Lung (tissue), 12 donors: Measurements from ENCODE around the gene DTNBP1. TPM values are rescaled to one million over a fixed set of nuclear protein-coding genes. Genes with fewer than 3 reads are reported as not detected.

ENCODE experiments used
- ATAC-seq: fragments of 200-7000 bp; cut with Tn5 transposase; one replicate; pipeline ENCODE4 v1.9.1; 2020; ENCODE audit warnings: moderate number of reproducible peaks; ENCODE audit not compliant: insufficient read depth, low FRiP score
- DNase-seq, 3 donors: peaks; one replicate each; pipeline ENCODE4 v3.0.0-alpha.2; 2013 to 2017
- H3K27ac ChIP-seq, 2 donors: one replicate each; pipeline ENCODE4 v1.5.1; 2013; ENCODE audit warnings: mild to moderate bottlenecking in 2 of 2, moderate library complexity in 2 of 2, control low read depth in 1 of 2, inconsistent platforms in 1 of 2, low read depth in 1 of 2, low read length in 1 of 2
- H3K27me3 ChIP-seq, 3 donors: one replicate each; pipeline ENCODE4 v1.5.1; 2013; ENCODE audit warnings: low read length in 2 of 3; ENCODE audit not compliant: control insufficient read depth in 3 of 3, insufficient read depth in 3 of 3
- H3K36me3 ChIP-seq, 4 donors: one replicate each; pipeline ENCODE4 v1.5.1; 2013; ENCODE audit warnings: low read length in 4 of 4, mild to moderate bottlenecking in 1 of 4, moderate library complexity in 1 of 4; ENCODE audit not compliant: control insufficient read depth in 4 of 4, insufficient read depth in 4 of 4
- H3K4me1 ChIP-seq, 5 donors: one replicate each; pipeline ENCODE4 v1.5.1; 2013; ENCODE audit warnings: low read length in 5 of 5, mild to moderate bottlenecking in 2 of 5, moderate library complexity in 1 of 5; ENCODE audit not compliant: control insufficient read depth in 5 of 5, insufficient read depth in 5 of 5
- H3K4me3 ChIP-seq: one replicate; pipeline ENCODE4 v1.5.1; 2013; ENCODE audit warnings: mild to moderate bottlenecking, control low read depth, moderate library complexity
- H3K9ac ChIP-seq, 2 donors: one replicate each; pipeline ENCODE4 v1.5.1; 2013; ENCODE audit warnings: low read length in 2 of 2, control low read depth in 1 of 2; ENCODE audit not compliant: insufficient read depth in 1 of 2
- H3K9me3 ChIP-seq, 4 donors: one replicate each; pipeline ENCODE4 v1.5.1; 2013; ENCODE audit warnings: low read length in 3 of 4, mild to moderate bottlenecking in 1 of 4, moderate library complexity in 1 of 4; ENCODE audit not compliant: control insufficient read depth in 4 of 4, insufficient read depth in 3 of 4
- CTCF ChIP-seq: IDR thresholded peaks from 2 replicates; pipeline ENCODE4 v1.5.1; 2012; ENCODE audit warnings: mild to moderate bottlenecking; ENCODE audit errors: control extremely low read depth, extremely low read depth
- WGBS, 2 donors: extraction: QIAGEN DNeasy Blood & Tissue Kit; methylation state at CpG; one replicate each; pipeline ENCODE4 v1.1.7; 2013; 5-methylcytosine and 5-hydroxymethylcytosine counted together
- polyA plus RNA-seq, 2 donors: library from polyadenylated mRNA; stranded (reverse); fragments of 200-250 nt; gene quantifications; one replicate each; pipeline ENCODE4 v1.2.1, GENCODE V29; 2013
- total RNA-seq, 2 donors: library from RNA; depleted of rRNA in 1 of 2; stranded (reverse); fragments of >200 nt in 1 of 2; gene quantifications; one replicate each; pipeline ENCODE4 v1.2.1, GENCODE V29; 2014 to 2021
- donor health status: control.
- donor health status: control.
- donor health status: Bipolar disorder and iron deficiency.
- donor health status: healthy.
- donor health status: DM: yes; HTN: yes; CAD: no.

DTNBP1 gene
- total and polyA plus RNA-seq, 4 donors, result 9.9 to 23.9 (median 20.5) TPM

- no peak for TF ChIP-seq CTCF
- Histone ChIP-seq H3K27ac (no peak overlapping the region), H3K9ac (no peak overlapping the region), H3K27me3 (no peaks in the 10 kb centered on the region), H3K4me3 (no peak overlapping the region), H3K4me1 (peaks cover 0 to 10% (median 3%) of the 10 kb centered on the region in 5 donors), H3K9me3 (no peaks in the 10 kb centered on the region), H3K36me3 (peaks cover 0 to 3% (median 2%) of the 10 kb centered on the region in 4 donors)
- WGBS, 2 donors, result 94 to 95% methylated on average over 2 of the region's 2 CpGs
- ATAC-seq (no peak), DNase-seq (no peak)
These were observed 58.0 kb downstream of the DTNBP1 start for GRCh38 chr6:15604843-15605242.

- DNase-seq, result no peak
These were observed 60.7 kb downstream of the DTNBP1 start for GRCh38 chr6:15602154-15602553.

GRCh38 chr6:15598273-15598798, 64.5 kb downstream of the DTNBP1 start:
- DNase-seq (no peak), ATAC-seq (no peak)
- Histone ChIP-seq H3K4me1 (peaks cover 3 to 21% (median 9%) of the 10 kb centered on the region in 5 donors), H3K27ac (no peak overlapping the region), H3K9ac (no peak overlapping the region), H3K4me3 (no peak overlapping the region), H3K9me3 (no peaks in the 10 kb centered on the region), H3K36me3 (no peaks in the 10 kb centered on the region), H3K27me3 (no peaks in the 10 kb centered on the region)
- WGBS, 2 donors, result 92 to 95% methylated on average over 1 of the region's 1 CpG
- no peak for TF ChIP-seq CTCF

More at GRCh38 chr6:15602154-15602553, 60.7 kb downstream of the DTNBP1 start:
- H3K27ac ChIP-seq, result peak overlapping the region in 1 of 2 donors; percentile 24
- H3K9me3 ChIP-seq, result no peaks in the 10 kb centered on the region
- H3K27me3 ChIP-seq, result no peaks in the 10 kb centered on the region
- H3K36me3 ChIP-seq, result no peaks in the 10 kb centered on the region
- no peak overlapping the region for H3K9ac ChIP-seq
- H3K4me1 ChIP-seq, result peaks cover 0 to 10% (median 2%) of the 10 kb centered on the region in 5 donors
- no peak overlapping the region for H3K4me3 ChIP-seq
- TF ChIP-seq CTCF, result no peak
- 68 to 77% methylated on average over 3 of the region's 3 CpGs for WGBS, 2 donors
- no peak for ATAC-seq
